NCI-H82 treated with DMSO at 0.1 percent for 48 hours (cell line): ENCODE results near the gene SYT17.

Source experiments
- DNase-seq: peaks from one replicate; lab custom pipeline; 2025; ENCODE audit not compliant: unreplicated experiment; lab: John Stamatoyannopoulos, UW

Gene SYT17

GRCh38 chr16:19213885-19214284, 45.8 kb downstream of the SYT17 start:
- DNase-seq, result no peak

GRCh38 chr16:19215705-19216104, 47.7 kb downstream of the SYT17 start:
- DNase-seq, result no peak

GRCh38 chr16:19218581-19218980, 50.5 kb downstream of the SYT17 start:
- DNase-seq, result no peak

GRCh38 chr16:19219836-19220235, 51.8 kb downstream of the SYT17 start:
- no peak for DNase-seq

- peak; percentile 27 for DNase-seq
These were observed 55.5 kb downstream of the SYT17 start for GRCh38 chr16:19223235-19224170.

GRCh38 chr16:19225651-19226050, 57.6 kb downstream of the SYT17 start:
- DNase-seq, result no peak

GRCh38 chr16:19227643-19228042, 59.6 kb downstream of the SYT17 start:
- no peak for DNase-seq

GRCh38 chr16:19228052-19228451, 60.0 kb downstream of the SYT17 start:
- DNase-seq, result no peak

GRCh38 chr16:19228575-19228974, 60.5 kb downstream of the SYT17 start:
- DNase-seq, result no peak

- no peak for DNase-seq
These were observed 62.5 kb downstream of the SYT17 start for GRCh38 chr16:19230575-19230974.

- DNase-seq, result no peak
These were observed 63.8 kb downstream of the SYT17 start for GRCh38 chr16:19231881-19232280.

GRCh38 chr16:19232988-19233387, 64.9 kb downstream of the SYT17 start:
- DNase-seq, result no peak

- DNase-seq, result no peak
These were observed 67.4 kb downstream of the SYT17 start for GRCh38 chr16:19235478-19235877.

GRCh38 chr16:19235886-19236285, 67.8 kb downstream of the SYT17 start:
- DNase-seq, result no peak

GRCh38 chr16:19236561-19237209, 68.6 kb downstream of the SYT17 start:
- no peak for DNase-seq

- DNase-seq, result no peak
These were observed 70.4 kb downstream of the SYT17 start for GRCh38 chr16:19238406-19238805.

GRCh38 chr16:19239511-19240155, 71.6 kb downstream of the SYT17 start:
- DNase-seq, result no peak

- no peak for DNase-seq
These were observed 72.5 kb downstream of the SYT17 start for GRCh38 chr16:19240494-19240893.

GRCh38 chr16:19241512-19241911, 73.5 kb downstream of the SYT17 start:
- DNase-seq, result no peak

- DNase-seq, result no peak
These were observed 74.1 kb downstream of the SYT17 start for GRCh38 chr16:19242186-19242585.

GRCh38 chr16:19242987-19243575, 75.0 kb downstream of the SYT17 start:
- DNase-seq, result no peak
